Measurements from ENCODE around the gene COL26A1. TPM values are rescaled to one million over a fixed set of nuclear protein-coding genes. Genes with fewer than 3 reads are reported as not detected.
"Not testable (repeated sequence)": the region's sequence is repeated elsewhere in the genome, so short reads cannot be mapped to it uniquely, and the experiment has no call there.

The COL26A1 gene
- total RNA-seq, 2 experiments from 2014 or later, result not detected

- peaks cover 14% of the 10 kb centered on the region for H3K27me3 Mint-ChIP-seq
- intact Hi-C loops (cut with micrococcal nuclease), result no loop called here
- no peaks in the 10 kb centered on the region for H3K9me3 Mint-ChIP-seq
- ChIA-PET CTCF (no interaction called here), POLR2A (no interaction called here)
- TF ChIP-seq, protein P1, sequence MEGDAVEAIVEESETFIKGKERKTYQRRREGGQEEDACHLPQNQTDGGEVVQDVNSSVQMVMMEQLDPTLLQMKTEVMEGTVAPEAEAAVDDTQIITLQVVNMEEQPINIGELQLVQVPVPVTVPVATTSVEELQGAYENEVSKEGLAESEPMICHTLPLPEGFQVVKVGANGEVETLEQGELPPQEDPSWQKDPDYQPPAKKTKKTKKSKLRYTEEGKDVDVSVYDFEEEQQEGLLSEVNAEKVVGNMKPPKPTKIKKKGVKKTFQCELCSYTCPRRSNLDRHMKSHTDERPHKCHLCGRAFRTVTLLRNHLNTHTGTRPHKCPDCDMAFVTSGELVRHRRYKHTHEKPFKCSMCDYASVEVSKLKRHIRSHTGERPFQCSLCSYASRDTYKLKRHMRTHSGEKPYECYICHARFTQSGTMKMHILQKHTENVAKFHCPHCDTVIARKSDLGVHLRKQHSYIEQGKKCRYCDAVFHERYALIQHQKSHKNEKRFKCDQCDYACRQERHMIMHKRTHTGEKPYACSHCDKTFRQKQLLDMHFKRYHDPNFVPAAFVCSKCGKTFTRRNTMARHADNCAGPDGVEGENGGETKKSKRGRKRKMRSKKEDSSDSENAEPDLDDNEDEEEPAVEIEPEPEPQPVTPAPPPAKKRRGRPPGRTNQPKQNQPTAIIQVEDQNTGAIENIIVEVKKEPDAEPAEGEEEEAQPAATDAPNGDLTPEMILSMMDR (IDR thresholded peaks at IDR 0.05), result no peak
- H3K27ac Mint-ChIP-seq, result no peak overlapping the region
- H3K4me1 Mint-ChIP-seq (ENCODE audit: low read depth), result peaks cover 3% of the 10 kb centered on the region
- H3K4me3 Mint-ChIP-seq, result no peak overlapping the region
- no peak for DNase-seq
- no peaks in the 10 kb centered on the region for H3K36me3 Mint-ChIP-seq (ENCODE audit: low read depth)
- ATAC-seq, result no peak
Observed at GRCh38 chr7:101433688-101434087, 71.0 kb downstream of the COL26A1 start.

DNA sequence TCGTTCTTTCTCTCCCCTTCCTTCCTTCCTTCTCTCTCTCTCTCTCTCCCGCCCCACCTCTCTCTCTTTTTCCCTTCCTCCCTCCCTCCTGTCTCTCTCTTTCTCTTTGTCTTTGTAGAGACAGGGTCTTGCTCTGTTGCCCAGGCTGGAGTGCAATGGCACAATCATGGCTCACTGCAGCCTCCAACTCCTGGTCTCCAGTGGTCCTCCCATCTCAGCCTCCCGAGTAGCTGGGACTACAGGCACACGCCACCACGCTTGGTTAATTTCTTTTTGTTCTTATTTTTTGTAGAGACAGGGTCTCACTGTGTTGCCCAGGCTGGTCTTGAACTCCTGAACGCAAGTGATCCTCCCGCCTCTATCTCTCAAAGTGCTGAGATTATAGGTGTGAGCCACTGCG lies 71.5 kb downstream of the COL26A1 start:
- H3K27ac Mint-ChIP-seq; H3K4me1 Mint-ChIP-seq (ENCODE audit: low read depth); intact Hi-C loops (cut with micrococcal nuclease); H3K9me3 Mint-ChIP-seq; H3K36me3 Mint-ChIP-seq (ENCODE audit: low read depth); ATAC-seq; H3K4me3 Mint-ChIP-seq; POLR2A ChIA-PET; CTCF ChIA-PET; DNase-seq: not testable (repeated sequence)
- peaks cover 14% of the 10 kb centered on the region for H3K27me3 Mint-ChIP-seq

DNA sequence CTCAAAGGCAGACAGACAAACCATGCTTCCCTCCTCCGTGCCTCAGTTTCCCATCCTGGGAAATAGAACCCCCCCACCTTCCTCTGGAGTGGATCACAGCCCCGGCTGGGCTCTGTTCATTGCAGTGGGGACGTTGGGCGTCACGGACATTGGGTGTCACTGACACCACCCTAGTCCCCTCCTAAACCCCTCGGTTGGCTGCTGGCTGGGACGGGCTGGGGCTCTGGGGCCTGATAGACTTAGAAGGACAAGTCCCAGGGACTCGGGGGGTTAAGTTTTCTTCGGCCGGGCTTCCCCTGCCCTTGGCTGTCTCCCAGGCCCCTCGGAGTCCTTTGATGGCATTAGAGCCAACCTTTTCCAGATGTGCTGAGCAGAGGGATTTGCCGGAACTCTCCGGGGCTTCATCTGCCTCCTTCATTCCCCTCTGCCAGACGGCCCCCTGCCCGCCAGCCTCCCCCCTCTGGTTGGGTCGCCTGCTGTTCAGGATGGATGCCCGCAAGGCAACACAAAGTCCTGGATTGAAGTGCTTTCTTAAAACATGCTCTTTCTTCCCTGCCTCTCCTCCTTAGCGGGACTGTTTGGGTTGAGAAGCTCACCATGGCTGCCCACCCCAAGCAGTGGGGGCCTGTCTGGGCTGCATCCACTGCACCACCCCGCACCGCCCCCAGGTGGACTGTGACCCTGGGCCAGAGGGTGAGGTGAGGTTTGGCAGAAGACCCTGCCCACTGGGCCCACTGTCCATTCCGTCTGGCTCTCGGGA lies 73.0 kb downstream of the COL26A1 start:
- H3K4me3 Mint-ChIP-seq, result no peak overlapping the region
- TF ChIP-seq, protein P1 (IDR thresholded peaks at IDR 0.05), result no peak
- intact Hi-C loops (cut with micrococcal nuclease), result no loop called here
- no peaks in the 10 kb centered on the region for H3K36me3 Mint-ChIP-seq (ENCODE audit: low read depth)
- CTCF ChIA-PET, result no interaction called here
- H3K27ac Mint-ChIP-seq, result no peak overlapping the region
- DNase-seq (no peak), ATAC-seq (no peak)
- H3K27me3 Mint-ChIP-seq, result peaks cover 14% of the 10 kb centered on the region
- no peaks in the 10 kb centered on the region for H3K9me3 Mint-ChIP-seq
- H3K4me1 Mint-ChIP-seq (ENCODE audit: low read depth), result no peaks in the 10 kb centered on the region
- POLR2A ChIA-PET, result no interaction called here

DNA sequence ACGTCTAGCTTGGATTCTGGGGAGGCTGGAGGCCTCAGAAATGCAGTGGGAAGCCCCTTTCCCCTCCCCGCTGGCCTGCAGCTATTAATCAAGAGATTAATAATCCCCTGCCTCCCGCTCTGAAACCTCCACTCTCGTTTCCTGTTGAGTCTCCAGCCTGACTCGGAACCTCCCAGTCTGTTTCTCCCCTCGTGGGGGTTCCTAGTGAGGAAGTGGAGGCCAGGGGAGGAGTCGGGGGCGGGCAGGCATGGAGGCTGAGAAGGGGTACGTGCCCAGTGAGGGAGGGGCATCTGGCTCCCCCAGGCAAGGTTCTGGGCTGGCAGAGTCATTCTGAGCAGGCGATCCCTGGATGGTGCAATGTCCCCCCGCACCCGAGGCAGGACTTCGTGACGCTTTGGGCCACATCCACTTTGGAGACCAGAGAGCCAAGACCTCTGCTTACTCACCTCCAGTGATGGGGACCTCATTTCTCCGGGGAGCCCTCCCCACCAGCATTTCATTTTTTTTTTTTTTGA lies 73.6 kb downstream of the COL26A1 start:
- CTCF ChIA-PET, result no interaction called here
- intact Hi-C loops (cut with micrococcal nuclease), result no loop called here

DNA sequence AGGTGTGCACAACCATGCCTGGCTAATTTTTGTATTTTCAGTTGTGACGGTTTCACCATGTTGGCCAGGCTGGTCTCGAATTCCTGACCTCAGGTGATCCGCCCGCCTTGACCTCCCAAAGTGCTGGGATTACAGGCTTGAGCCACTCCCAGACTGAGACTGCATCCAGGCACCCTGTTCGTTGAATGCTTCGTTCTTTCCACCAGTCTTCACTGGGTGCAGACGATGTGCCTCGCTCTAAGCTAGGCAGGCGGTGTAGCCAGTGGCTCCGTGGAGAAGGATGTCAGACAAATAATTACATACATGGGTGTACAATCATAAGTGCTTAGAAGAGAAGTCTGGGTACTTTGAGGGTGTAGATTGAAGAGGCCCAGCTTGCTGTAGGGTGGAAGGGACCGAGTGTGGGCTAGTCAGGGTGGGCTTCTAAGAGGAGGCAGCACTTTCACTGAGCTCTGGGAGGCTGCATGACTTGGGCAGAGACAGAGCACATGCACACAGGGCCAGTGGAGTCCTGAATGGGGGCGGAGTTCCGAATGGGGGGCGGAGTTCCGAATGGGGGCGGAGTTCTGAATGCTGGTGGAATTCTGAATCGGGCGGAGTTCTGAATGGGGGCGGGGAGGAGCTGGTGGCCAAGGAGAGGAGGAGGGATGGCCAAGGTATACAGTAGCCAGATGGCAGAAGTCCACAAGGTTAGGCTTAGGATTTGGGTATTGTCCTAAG lies 74.3 kb downstream of the COL26A1 start:
- H3K4me1 Mint-ChIP-seq (ENCODE audit: low read depth), result no peaks in the 10 kb centered on the region
- H3K9me3 Mint-ChIP-seq, result no peaks in the 10 kb centered on the region
- no peak overlapping the region for H3K27ac Mint-ChIP-seq
- no peak overlapping the region for H3K4me3 Mint-ChIP-seq
- no peaks in the 10 kb centered on the region for H3K36me3 Mint-ChIP-seq (ENCODE audit: low read depth)
- ATAC-seq (no peak), DNase-seq (no peak)
- TF ChIP-seq, protein P1 (IDR thresholded peaks at IDR 0.05), result no peak
- POLR2A ChIA-PET, result interaction anchor here (0.7 kb wide), 1 partner anchor 64 kb away, joined by 5 read pairs; no protein-coding TSS in a partner anchor
- CTCF ChIA-PET, result no interaction called here
- intact Hi-C loops (cut with micrococcal nuclease), result no loop called here
- H3K27me3 Mint-ChIP-seq, result peaks cover 14% of the 10 kb centered on the region

More for the DNA sequence above, 73.6 kb downstream of the COL26A1 start:
- peaks cover 14% of the 10 kb centered on the region for H3K27me3 Mint-ChIP-seq
- ATAC-seq (no peak), DNase-seq (no peak)
- H3K4me1 Mint-ChIP-seq (ENCODE audit: low read depth), result no peaks in the 10 kb centered on the region
- TF ChIP-seq, protein P1 (IDR thresholded peaks at IDR 0.05), result no peak
- POLR2A ChIA-PET, result no interaction called here
- H3K4me3 Mint-ChIP-seq, result no peak overlapping the region
- no peaks in the 10 kb centered on the region for H3K9me3 Mint-ChIP-seq
- H3K36me3 Mint-ChIP-seq (ENCODE audit: low read depth), result no peaks in the 10 kb centered on the region
- no peak overlapping the region for H3K27ac Mint-ChIP-seq

Data from activated CD8-positive, alpha-beta T cell treated with anti-CD3 and anti-CD28 coated beads for 36 hours (primary cell).